Ovary (tissue), 9 donors: ENCODE data around the gene GLT1D1. TPM values are rescaled to one million over a fixed set of nuclear protein-coding genes. Genes with fewer than 3 reads are reported as not detected.

Experiments used
- DNase-seq, 5 donors: peaks; one replicate each; pipeline ENCODE4 v3.0.0-alpha.2; 2019 to 2020
- H3K27ac ChIP-seq, 2 donors: fragments of 200-600 bp; one replicate each; pipeline versions ENCODE4 v1.5.1 to v1.8.0; 2019 to 2022
- H3K27me3 ChIP-seq: fragments of 200-600 bp; one replicate; pipeline ENCODE4 v1.8.0; 2022
- H3K36me3 ChIP-seq: fragments of 200-600 bp; sonication (generic); one replicate; pipeline ENCODE4 v1.5.1; 2019
- H3K4me1 ChIP-seq: one replicate; pipeline ENCODE4 v1.8.1; 2013; ENCODE audit warnings: mild to moderate bottlenecking, moderate library complexity; ENCODE audit not compliant: insufficient read depth
- H3K4me3 ChIP-seq: fragments of 200-600 bp; sonication (generic); one replicate; pipeline ENCODE4 v1.5.1; 2017
- H3K9me3 ChIP-seq, 2 donors: fragments of 200-600 bp in 1 of 2; sonication (generic) in 1 of 2; one replicate each; pipeline versions ENCODE4 v1.5.1 to v1.8.1; 2013 to 2019; ENCODE audit warnings: mild to moderate bottlenecking in 1 of 2, moderate library complexity in 1 of 2
- CTCF ChIP-seq, 3 donors: fragments of 450-650 bp in 2 of 3; fragments of 200-600 bp in 1 of 3; IDR thresholded peaks; one replicate each; pipeline versions ENCODE4 v1.5.1 to v1.8.0; 2016 to 2022; ENCODE audit warnings: antibody characterized with exemption in 3 of 3, mild to moderate bottlenecking in 1 of 3
- EP300 ChIP-seq: sonication (generic); formaldehyde crosslinking; IDR thresholded peaks from one replicate; pipeline ENCODE4 v1.6.1; 2017; ENCODE audit warnings: antibody characterized with exemption
- POLR2A ChIP-seq: fragments of 450-650 bp; IDR thresholded peaks from one replicate; pipeline ENCODE4 v1.6.1; 2017; ENCODE audit warnings: antibody characterized with exemption, mild to moderate bottlenecking, moderate library complexity
- WGBS, 3 donors: extraction: QIAGEN DNeasy Blood & Tissue Kit in 1 of 3; methylation state at CpG; one replicate each; pipeline versions ENCODE4 v1.1.5 to v1.1.7; 2013 to 2017; 5-methylcytosine and 5-hydroxymethylcytosine counted together
- intact Hi-C, 4 donors: fragments of 100-400 bp; cut with DNase I; formaldehyde crosslinking; loops; one replicate each; pipeline versions ENCODE4 v1.11.0 to v1.15.1; 2022 to 2023
- polyA plus RNA-seq, 2 donors: library from polyadenylated mRNA; stranded (reverse); fragments of 200-250 nt in 1 of 2; fragments of 350-450 nt in 1 of 2; fragmentation: Illumina TruSeq in 1 of 2; extraction: RNeasy Lipid Tissue Mini Kit (QIAGEN cat#74804) in 1 of 2; gene quantifications; one replicate each; pipeline ENCODE4 v1.2.3, GENCODE V29; 2013 to 2014
- total RNA-seq, 7 donors: library from RNA; depleted of rRNA in 2 of 7; stranded (reverse); fragments of >200 nt in 2 of 7; fragmentation: NEBNext Ultra II Directional in 3 of 7; extraction: Animal tissue kit (Norgen Biotek cat#: 25700) in 3 of 7; gene quantifications; one replicate each; pipeline versions ENCODE4 v1.1.0 to v1.2.4, GENCODE V29; 2016 to 2023
- donor health status: DM: no; HTN: no; CAD: no; lungs with moderate emphysema.
- donor health status: DM: no; HTN: no; CAD: no.
- donor health status: Bipolar disorder and iron deficiency.
- donor health status: DM: yes; HTN: yes; CAD: no.
- donor health status: DM: no; HTN: no; CAD: no.
- donor health status: DM: yes; HTN: yes; CAD: no.

The GLT1D1 gene
- total and polyA plus RNA-seq, 9 donors: 0.12 to 0.61 (median 0.24) TPM; not detected in 1

GRCh38 chr12:128853600-128854197 lies 421 bp downstream of the GLT1D1 start:
- H3K27me3 ChIP-seq: no peaks in the 10 kb centered on the region
- no peaks in the 10 kb centered on the region for H3K4me1 ChIP-seq
- peak overlapping the region; percentile 29 for H3K4me3 ChIP-seq
- no peak overlapping the region for H3K27ac ChIP-seq
- H3K9me3 ChIP-seq: no peaks in the 10 kb centered on the region
- 0 to 1% (median 1%) methylated on average over 34 to 74 of the region's 74 CpGs for WGBS, 3 donors
- no peak for TF ChIP-seq CTCF (IDR thresholded peaks at IDR 0.05)
- TF ChIP-seq EP300: no peak
- TF ChIP-seq POLR2A: no peak
- DNase-seq: no peak
- intact Hi-C loops: no loop called here
- H3K36me3 ChIP-seq: no peaks in the 10 kb centered on the region

- intact Hi-C loops: no loop called here
- Histone ChIP-seq H3K9me3 (no peaks in the 10 kb centered on the region), H3K36me3 (no peaks in the 10 kb centered on the region), H3K4me3 (no peak overlapping the region), H3K27ac (no peak overlapping the region), H3K4me1 (no peaks in the 10 kb centered on the region), H3K27me3 (no peaks in the 10 kb centered on the region)
- DNase-seq: no peak
- WGBS, 3 donors: 86 to 90% (median 87%) methylated on average over 9 of the region's 9 CpGs
- no peak for TF ChIP-seq EP300
- no peak for TF ChIP-seq POLR2A
- TF ChIP-seq CTCF (IDR thresholded peaks at IDR 0.05): no peak
Measured at GRCh38 chr12:128856035-128856790, 2.9 kb downstream of the GLT1D1 start.

GRCh38 chr12:128856791-128857078 lies 3.5 kb downstream of the GLT1D1 start:
- no peaks in the 10 kb centered on the region for H3K36me3 ChIP-seq
- no peak for TF ChIP-seq POLR2A
- no peak for TF ChIP-seq CTCF (IDR thresholded peaks at IDR 0.05)
- no peak for TF ChIP-seq EP300
- DNase-seq: no peak
- intact Hi-C loops: no loop called here
- H3K4me1 ChIP-seq: no peaks in the 10 kb centered on the region
- no peaks in the 10 kb centered on the region for H3K27me3 ChIP-seq
- no peak overlapping the region for H3K27ac ChIP-seq
- WGBS, 3 donors: 93 to 97% (median 94%) methylated on average over 7 of the region's 7 CpGs
- no peaks in the 10 kb centered on the region for H3K9me3 ChIP-seq
- no peak overlapping the region for H3K4me3 ChIP-seq

- H3K27me3 ChIP-seq: no peaks in the 10 kb centered on the region
- no peaks in the 10 kb centered on the region for H3K4me1 ChIP-seq
- H3K36me3 ChIP-seq: no peaks in the 10 kb centered on the region
- DNase-seq: no peak
- TF ChIP-seq EP300: no peak
- no peak for TF ChIP-seq CTCF (IDR thresholded peaks at IDR 0.05)
- TF ChIP-seq POLR2A: no peak
- intact Hi-C loops: no loop called here
- no peaks in the 10 kb centered on the region for H3K9me3 ChIP-seq
- WGBS, 3 donors: 68 to 82% (median 68%) methylated on average over 9 of the region's 9 CpGs
- H3K4me3 ChIP-seq: no peak overlapping the region
- no peak overlapping the region for H3K27ac ChIP-seq
Measured at GRCh38 chr12:128857133-128857763, 4.0 kb downstream of the GLT1D1 start.
